Endothelial cell of umbilical vein (primary cell): ENCODE results near the gene ASF1A. TPM values are rescaled to one million over a fixed set of nuclear protein-coding genes. Genes with fewer than 3 reads are reported as not detected.

ENCODE experiments used
- BruUV-seq: library from RNA; stranded (reverse); fragments of 400-500 nt; replicated peaks from 2 replicates; lab custom pipeline; 2021; lab: Mats Ljungman, UMichigan
- CTCF ChIA-PET: fragments of 300-600, 350-600 bp; sonication (Branson Sonifier 250); formaldehyde crosslinking; loops from one replicate; lab custom pipeline; 2021; ENCODE audit warnings: antibody characterized with exemption, inconsistent platforms; lab: Charles Lee
- POLR2A ChIA-PET: fragments of 300-600, 350-600 bp; sonication (Branson Sonifier 250); formaldehyde crosslinking; loops from one replicate; lab custom pipeline; 2021; ENCODE audit warnings: antibody characterized with exemption, inconsistent platforms; lab: Charles Lee
- DNase-seq: peaks from one replicate; pipeline ENCODE4 v3.0.0-alpha.2; 2011; ENCODE audit warnings: low read depth, low spot score
- FAIRE-seq: peaks from 2 replicates; lab custom pipeline; 2011; peaks lifted over from hg19 to GRCh38; lab: Jason Lieb, UNC
- H2AFZ ChIP-seq: 2 replicates; pipeline ENCODE4 v1.6.0; 2012; ENCODE audit warnings: low read depth, low read length, control low read depth, inconsistent platforms
- H3K27ac ChIP-seq: 2 replicates; pipeline ENCODE4 v1.5.1; 2011; ENCODE audit warnings: low read depth, mild to moderate bottlenecking, control low read depth, low read length, moderate library complexity; ENCODE audit not compliant: insufficient read depth
- H3K27me3 ChIP-seq, 2 experiments: 2 replicates each; pipeline versions ENCODE4 v1.6.0 to v1.6.1; 2011; ENCODE audit warnings: low read length in 2 of 2, mixed read lengths in 1 of 2; ENCODE audit not compliant: control insufficient read depth in 2 of 2, insufficient read depth in 2 of 2
- H3K36me3 ChIP-seq, 2 experiments: 2 replicates in 1 of 2; 3 replicates in 1 of 2; pipeline ENCODE4 v1.5.1; 2011; ENCODE audit warnings: low read length in 2 of 2, mild to moderate bottlenecking in 1 of 2, moderate library complexity in 1 of 2; ENCODE audit not compliant: control insufficient read depth in 2 of 2, insufficient read depth in 2 of 2; ENCODE audit errors: extremely low read depth in 1 of 2
- H3K4me1 ChIP-seq: 3 replicates; pipeline ENCODE4 v1.5.1; 2011; ENCODE audit warnings: mild to moderate bottlenecking, low read length; ENCODE audit not compliant: control insufficient read depth, insufficient read depth; ENCODE audit errors: extremely low read depth
- H3K4me2 ChIP-seq: 2 replicates; pipeline ENCODE4 v1.6.1; 2011; ENCODE audit warnings: low read length, control low read depth, mixed read lengths; ENCODE audit not compliant: insufficient read depth
- H3K4me3 ChIP-seq, 3 experiments: fragments of 200-600 bp in 1 of 3; sonication (generic), shearing (Covaris generic) in 1 of 3; replicated peaks in 1 of 3; 2 replicates each; pipeline ENCODE4 v1.5.1; 2011 to 2016; ENCODE audit warnings: control low read depth in 3 of 3, low read length in 3 of 3, mild to moderate bottlenecking in 2 of 3, inconsistent platforms in 1 of 3, low read depth in 1 of 3, moderate library complexity in 1 of 3; ENCODE audit not compliant: insufficient read depth in 1 of 3
- H3K79me2 ChIP-seq: 2 replicates; pipeline ENCODE4 v1.6.0; 2012; ENCODE audit warnings: low read length, inconsistent platforms; ENCODE audit not compliant: control insufficient read depth, insufficient read depth
- H3K9ac ChIP-seq: replicated peaks from 2 replicates; pipeline ENCODE3; 2011; ENCODE audit warnings: low read length, control low read depth; ENCODE audit not compliant: insufficient read depth; ENCODE audit errors: extremely low read depth
- H3K9me1 ChIP-seq: replicated peaks from 3 replicates; pipeline ENCODE4 v1.6.0; 2011; ENCODE audit warnings: mild to moderate bottlenecking, low read length; ENCODE audit not compliant: control insufficient read depth, insufficient read depth; ENCODE audit errors: extremely low read depth
- H3K9me3 ChIP-seq: replicated peaks from 2 replicates; pipeline ENCODE4 v1.5.1; 2012; ENCODE audit warnings: low read length, inconsistent platforms; ENCODE audit not compliant: control insufficient read depth, insufficient read depth
- H4K20me1 ChIP-seq: replicated peaks from 2 replicates; pipeline ENCODE3; 2011; ENCODE audit warnings: mild to moderate bottlenecking, low read length; ENCODE audit not compliant: control insufficient read depth, insufficient read depth; ENCODE audit errors: extremely low read depth
- EZH2 ChIP-seq: IDR thresholded peaks from 2 replicates; pipeline ENCODE4 v1.6.1; 2012; ENCODE audit warnings: borderline replicate concordance, low read depth, mild to moderate bottlenecking, moderate library complexity, low read length, inconsistent platforms; ENCODE audit not compliant: severe bottlenecking
- FOS ChIP-seq: IDR thresholded peaks from 2 replicates; pipeline ENCODE4 v1.6.1; 2011; ENCODE audit warnings: mild to moderate bottlenecking, low read length, moderate library complexity, borderline replicate concordance; ENCODE audit not compliant: insufficient read depth
- GATA2 ChIP-seq: IDR thresholded peaks from 2 replicates; pipeline ENCODE4 v1.7.0; 2011; ENCODE audit warnings: low read depth, mild to moderate bottlenecking, moderate library complexity, mixed read lengths, low read length; ENCODE audit not compliant: insufficient read length, insufficient read depth
- JUN ChIP-seq: IDR thresholded peaks from 2 replicates; pipeline ENCODE4 v1.6.1; 2011; ENCODE audit warnings: borderline replicate concordance, low read depth; ENCODE audit not compliant: insufficient read length, insufficient read depth
- POLR2A ChIP-seq: IDR thresholded peaks from 2 replicates; pipeline ENCODE4 v1.6.1; 2012; ENCODE audit warnings: low read depth, mild to moderate bottlenecking, control low read depth, low read length
- POLR2AphosphoS5 ChIP-seq: IDR thresholded peaks from 2 replicates; pipeline ENCODE4 v1.6.1; 2012; ENCODE audit warnings: low read depth, mild to moderate bottlenecking, control low read depth, low read length, moderate library complexity; ENCODE audit not compliant: insufficient read depth
- dilution Hi-C: fragments of 300-500 bp; cut with MboI; formaldehyde crosslinking; loops from one replicate; pipeline ENCODE4 v1.15.0; 2019; ENCODE audit warnings: low sequenced_read_pairs; ENCODE audit not compliant: extremely low pct_ligation_motif_present
- intact Hi-C: fragments of 100-400 bp; cut with micrococcal nuclease; formaldehyde crosslinking; loops from one replicate; pipeline ENCODE4 v1.10.0; 2022
- polyA plus RNA-seq, 4 experiments: library from polyadenylated mRNA; depleted of rRNA in 3 of 4; stranded (reverse) in 3 of 4; unstranded in 1 of 4; fragments of >200 nt; gene quantifications; 2 replicates each; pipeline versions ENCODE4 v1.2.1 to v1.2.3, GENCODE V29; 2011 to 2012; ENCODE audit warnings: missing spikeins in 1 of 4
- total RNA-seq: library from RNA; stranded (reverse); gene quantifications from 2 replicates; pipeline ENCODE4 v1.2.3, GENCODE V29; 2021
- TF ChIP-seq, protein P1 (sequence below), 2 donors: IDR thresholded peaks; 1 replicate in 1 of 2; 2 replicates in 1 of 2; pipeline ENCODE4 v1.5.1; 2011; ENCODE audit warnings: low read length in 2 of 2, mild to moderate bottlenecking in 2 of 2, moderate library complexity in 2 of 2, control low read depth in 1 of 2, inconsistent platforms in 1 of 2, low read depth in 1 of 2; ENCODE audit not compliant: insufficient read depth in 1 of 2; ENCODE audit errors: extremely low read depth in 1 of 2
- TF ChIP-seq, protein P2 (sequence below): IDR thresholded peaks from 2 replicates; pipeline ENCODE4 v1.6.1; 2011; ENCODE audit not compliant: insufficient read depth, insufficient read length

Gene ASF1A
- total and polyA plus RNA-seq, 2 donors (not counting 3 experiments of a cell fraction or from before 2014, with no cell fraction given): 17.6 to 38.4 TPM

DNA sequence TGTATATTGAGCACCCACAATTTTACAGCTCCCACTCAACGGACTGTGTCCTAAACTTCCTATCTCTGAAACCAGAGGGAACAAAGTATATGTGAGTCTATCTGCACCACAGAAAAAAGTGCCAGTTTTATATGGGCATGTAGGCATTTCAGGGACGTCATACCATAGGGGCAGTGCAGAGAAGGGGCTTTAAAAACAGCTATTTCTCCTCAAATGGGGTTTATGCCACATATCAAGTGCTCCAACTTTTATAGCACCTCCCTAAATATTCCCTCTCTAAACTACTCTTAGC is 28.9 kb upstream of the ASF1A start:
- intact Hi-C loops (no loop called here), dilution Hi-C loops (no loop called here)
- TF ChIP-seq GATA2: no peak
- no peak for TF ChIP-seq JUN
- TF ChIP-seq POLR2A: no peak
- no peak for TF ChIP-seq EZH2
- TF ChIP-seq POLR2AphosphoS5: no peak
- TF ChIP-seq, protein P1, sequence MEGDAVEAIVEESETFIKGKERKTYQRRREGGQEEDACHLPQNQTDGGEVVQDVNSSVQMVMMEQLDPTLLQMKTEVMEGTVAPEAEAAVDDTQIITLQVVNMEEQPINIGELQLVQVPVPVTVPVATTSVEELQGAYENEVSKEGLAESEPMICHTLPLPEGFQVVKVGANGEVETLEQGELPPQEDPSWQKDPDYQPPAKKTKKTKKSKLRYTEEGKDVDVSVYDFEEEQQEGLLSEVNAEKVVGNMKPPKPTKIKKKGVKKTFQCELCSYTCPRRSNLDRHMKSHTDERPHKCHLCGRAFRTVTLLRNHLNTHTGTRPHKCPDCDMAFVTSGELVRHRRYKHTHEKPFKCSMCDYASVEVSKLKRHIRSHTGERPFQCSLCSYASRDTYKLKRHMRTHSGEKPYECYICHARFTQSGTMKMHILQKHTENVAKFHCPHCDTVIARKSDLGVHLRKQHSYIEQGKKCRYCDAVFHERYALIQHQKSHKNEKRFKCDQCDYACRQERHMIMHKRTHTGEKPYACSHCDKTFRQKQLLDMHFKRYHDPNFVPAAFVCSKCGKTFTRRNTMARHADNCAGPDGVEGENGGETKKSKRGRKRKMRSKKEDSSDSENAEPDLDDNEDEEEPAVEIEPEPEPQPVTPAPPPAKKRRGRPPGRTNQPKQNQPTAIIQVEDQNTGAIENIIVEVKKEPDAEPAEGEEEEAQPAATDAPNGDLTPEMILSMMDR (IDR thresholded peaks at IDR 0.05; ENCODE audit: extremely low read depth in 1 of 2, insufficient read depth in 1 of 2, low read depth in 1 of 2, low read length in 2 of 2): no peak
- TF ChIP-seq FOS: no peak
- TF ChIP-seq, protein P2, sequence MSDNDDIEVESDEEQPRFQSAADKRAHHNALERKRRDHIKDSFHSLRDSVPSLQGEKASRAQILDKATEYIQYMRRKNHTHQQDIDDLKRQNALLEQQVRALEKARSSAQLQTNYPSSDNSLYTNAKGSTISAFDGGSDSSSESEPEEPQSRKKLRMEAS: no peak
- no peaks in the 10 kb centered on the region for H3K9me1 ChIP-seq
- H3K27ac ChIP-seq: no peak overlapping the region
- H2AFZ ChIP-seq: no peak overlapping the region
- ChIA-PET CTCF (interaction anchor here (1.4 to 1.7 kb wide), 2 partner anchors 30 to 65 kb away, joined by 4 to 5 read pairs; partner anchors contain the start of gene ASF1A), POLR2A (no interaction called here)
- H3K9me3 ChIP-seq: no peaks in the 10 kb centered on the region
- FAIRE-seq: no peak
- H4K20me1 ChIP-seq: no peaks in the 10 kb centered on the region
- BruUV-seq: no TSS peak
- H3K9ac ChIP-seq: no peak overlapping the region
- peaks cover 2% of the 10 kb centered on the region for H3K4me1 ChIP-seq
- H3K79me2 ChIP-seq: peaks cover 1% of the 10 kb centered on the region
- H3K4me3 ChIP-seq: no peak overlapping the region
- DNase-seq: no peak
- no peaks in the 10 kb centered on the region for H3K36me3 ChIP-seq
- no peaks in the 10 kb centered on the region for H3K27me3 ChIP-seq
- no peak overlapping the region for H3K4me2 ChIP-seq
